Fibroblast of lung (primary cell): ENCODE results near the gene RRAGD.

Experiments used
- CTCF ChIP-seq, 2 donors: IDR thresholded peaks in 1 of 2; conservative IDR thresholded peaks in 1 of 2; 1 replicate in 1 of 2; 2 replicates in 1 of 2; pipeline ENCODE4 v1.5.1; 2011 to 2012; ENCODE audit warnings: low read length in 2 of 2, control low read depth in 1 of 2, inconsistent platforms in 1 of 2, low read depth in 1 of 2, mild to moderate bottlenecking in 1 of 2
- EZH2 ChIP-seq: IDR thresholded peaks from 2 replicates; pipeline ENCODE4 v1.5.1; 2012; ENCODE audit warnings: low read length, control low read depth, mild to moderate bottlenecking; ENCODE audit errors: missing control alignments

GRCh38 chr6:89371849-89372505 lies 40.1 kb downstream of the RRAGD start:
- TF ChIP-seq CTCF (conservative IDR thresholded peaks at IDR 0.05 in 1 of 2, IDR thresholded peaks at IDR 0.05 in 1 of 2; ENCODE audit: low read depth in 1 of 2, low read length in 2 of 2) (peak; percentile 90 to 92), EZH2 (no peak)
